ENCODE data around the gene S1PR2. TPM values are rescaled to one million over a fixed set of nuclear protein-coding genes. Genes with fewer than 3 reads are reported as not detected.

Gene S1PR2
- total RNA-seq, 4 donors from 2014 or later = 3.6 to 9.8 (median 5.3) TPM

GRCh38 chr19:10222201-10222890 lies 8.8 kb downstream of the S1PR2 start:
- H3K4me3 ChIP-seq (replicated peaks in 1 of 3) = no peak overlapping the region
- intact Hi-C loops (cut with DNase I) = no loop called here
- H3K27ac ChIP-seq = no peak overlapping the region
- TF ChIP-seq CTCF (IDR thresholded peaks at IDR 0.05) = no peak
- TF ChIP-seq POLR2A (IDR thresholded peaks at IDR 0.05) = no peak
- H3K9me3 ChIP-seq = no peaks in the 10 kb centered on the region
- no peaks in the 10 kb centered on the region for H3K27me3 ChIP-seq
- 83 to 91% methylated on average over 14 of the region's 14 CpGs for WGBS, 2 donors
- DNase-seq = no peak
- peaks cover 0 to 9% of the 10 kb centered on the region in 2 donors for H3K4me1 ChIP-seq
- no peaks in the 10 kb centered on the region for H3K36me3 ChIP-seq

- H3K27ac ChIP-seq = no peak overlapping the region
- no peaks in the 10 kb centered on the region for H3K4me1 ChIP-seq
- intact Hi-C loops (cut with DNase I) = no loop called here
- no peaks in the 10 kb centered on the region for H3K36me3 ChIP-seq
- H3K27me3 ChIP-seq = no peaks in the 10 kb centered on the region
- H3K9me3 ChIP-seq = no peaks in the 10 kb centered on the region
- no peak overlapping the region for H3K4me3 ChIP-seq (replicated peaks in 1 of 3)
- TF ChIP-seq CTCF (IDR thresholded peaks at IDR 0.05) (no peak), POLR2A (IDR thresholded peaks at IDR 0.05) (no peak)
- no peak for DNase-seq
- 84 to 85% methylated on average over 7 of the region's 7 CpGs for WGBS, 2 donors
Measured at GRCh38 chr19:10220695-10221094, 10.4 kb downstream of the S1PR2 start.

GRCh38 chr19:10219678-10220077 lies 11.5 kb downstream of the S1PR2 start:
- Histone ChIP-seq H3K27me3 (no peaks in the 10 kb centered on the region), H3K4me3 (replicated peaks in 1 of 3) (no peak overlapping the region), H3K27ac (no peak overlapping the region), H3K4me1 (no peaks in the 10 kb centered on the region), H3K9me3 (no peaks in the 10 kb centered on the region), H3K36me3 (no peaks in the 10 kb centered on the region)
- intact Hi-C loops (cut with DNase I) = no loop called here
- DNase-seq = no peak
- TF ChIP-seq CTCF (IDR thresholded peaks at IDR 0.05) (no peak), POLR2A (IDR thresholded peaks at IDR 0.05) (no peak)
- WGBS, 2 donors = 30 to 36% methylated on average over 3 of the region's 3 CpGs

GRCh38 chr19:10217085-10217484 lies 14.0 kb downstream of the S1PR2 start:
- Histone ChIP-seq H3K9me3 (no peaks in the 10 kb centered on the region), H3K36me3 (no peaks in the 10 kb centered on the region), H3K4me1 (no peaks in the 10 kb centered on the region), H3K27me3 (no peaks in the 10 kb centered on the region), H3K4me3 (replicated peaks in 1 of 3) (no peak overlapping the region), H3K27ac (no peak overlapping the region)
- intact Hi-C loops (cut with DNase I) = no loop called here
- 80 to 91% methylated on average over 9 of the region's 9 CpGs for WGBS, 2 donors
- DNase-seq = no peak
- no peak for TF ChIP-seq CTCF (IDR thresholded peaks at IDR 0.05)
- no peak for TF ChIP-seq POLR2A (IDR thresholded peaks at IDR 0.05)

- Histone ChIP-seq H3K4me1 (no peaks in the 10 kb centered on the region), H3K9me3 (no peaks in the 10 kb centered on the region), H3K27ac (no peak overlapping the region), H3K4me3 (replicated peaks in 1 of 3) (no peak overlapping the region), H3K36me3 (no peaks in the 10 kb centered on the region), H3K27me3 (no peaks in the 10 kb centered on the region)
- intact Hi-C loops (cut with DNase I) = no loop called here
- TF ChIP-seq CTCF (IDR thresholded peaks at IDR 0.05) = no peak
- TF ChIP-seq POLR2A (IDR thresholded peaks at IDR 0.05) = no peak
- no peak for DNase-seq
- 92 to 93% methylated on average over 2 to 5 of the region's 5 CpGs for WGBS, 2 donors
Measured at GRCh38 chr19:10214784-10215183, 16.3 kb downstream of the S1PR2 start.
